Neuron (in vitro differentiated cells): ENCODE results near the gene UNC13A.
"Not testable (repeated sequence)": the region's sequence is repeated elsewhere in the genome, so short reads cannot be mapped to it uniquely, and the experiment has no call there.

Source experiments
- H2AFZ ChIP-seq: one replicate; pipeline ENCODE4 v1.6.1; 2013; ENCODE audit warnings: low read depth, mild to moderate bottlenecking, inconsistent platforms, low read length, moderate library complexity
- H3K27me3 ChIP-seq: one replicate; pipeline ENCODE4 v1.6.1; 2013; ENCODE audit warnings: low read length; ENCODE audit not compliant: insufficient read depth
- H3K36me3 ChIP-seq: one replicate; pipeline ENCODE4 v1.6.1; 2013; ENCODE audit warnings: low read length; ENCODE audit not compliant: insufficient read depth
- H3K4me1 ChIP-seq: one replicate; pipeline ENCODE4 v1.6.1; 2013; ENCODE audit warnings: low read length; ENCODE audit not compliant: insufficient read depth
- H3K4me3 ChIP-seq: 2 replicates; pipeline ENCODE4 v1.5.1; 2013; ENCODE audit warnings: mild to moderate bottlenecking, low read length, moderate library complexity
- H3K9me3 ChIP-seq: one replicate; pipeline ENCODE4 v1.6.1; 2013; ENCODE audit warnings: low read length

Gene UNC13A

GRCh38 chr19:17590866-17591265 is 97.3 kb downstream of the UNC13A start:
- Histone ChIP-seq H3K36me3 (no peaks in the 10 kb centered on the region), H3K9me3 (no peaks in the 10 kb centered on the region), H3K4me3 (no peak overlapping the region), H2AFZ (no peak overlapping the region), H3K4me1 (no peaks in the 10 kb centered on the region), H3K27me3 (no peaks in the 10 kb centered on the region)

GRCh38 chr19:17585395-17585794 is 102.8 kb downstream of the UNC13A start:
- H3K4me3 ChIP-seq, H2AFZ ChIP-seq, H3K4me1 ChIP-seq, H3K9me3 ChIP-seq, H3K27me3 ChIP-seq: not testable (repeated sequence)
- peaks cover 21% of the 10 kb centered on the region for H3K36me3 ChIP-seq

GRCh38 chr19:17584132-17584531 is 104.0 kb downstream of the UNC13A start:
- H2AFZ ChIP-seq: no peak overlapping the region
- H3K4me1 ChIP-seq: no peaks in the 10 kb centered on the region
- H3K27me3 ChIP-seq: no peaks in the 10 kb centered on the region
- H3K9me3 ChIP-seq: no peaks in the 10 kb centered on the region
- no peak overlapping the region for H3K4me3 ChIP-seq
- peaks cover 33% of the 10 kb centered on the region for H3K36me3 ChIP-seq

GRCh38 chr19:17582613-17583012 is 105.5 kb downstream of the UNC13A start:
- H3K36me3 ChIP-seq: peaks cover 43% of the 10 kb centered on the region
- no peaks in the 10 kb centered on the region for H3K4me1 ChIP-seq

GRCh38 chr19:17581211-17581874 is 106.8 kb downstream of the UNC13A start:
- H3K36me3 ChIP-seq: peaks cover 45% of the 10 kb centered on the region
- no peaks in the 10 kb centered on the region for H3K27me3 ChIP-seq
- H2AFZ ChIP-seq: no peak overlapping the region
- H3K4me1 ChIP-seq: no peaks in the 10 kb centered on the region
- H3K4me3 ChIP-seq: no peak overlapping the region
- H3K9me3 ChIP-seq: peaks cover 2% of the 10 kb centered on the region

More at GRCh38 chr19:17582613-17583012, 105.5 kb downstream of the UNC13A start:
- no peaks in the 10 kb centered on the region for H3K27me3 ChIP-seq
- H3K9me3 ChIP-seq: peaks cover 2% of the 10 kb centered on the region
- H3K4me3 ChIP-seq: no peak overlapping the region
- H2AFZ ChIP-seq: no peak overlapping the region

GRCh38 chr19:17580470-17581144 is 107.5 kb downstream of the UNC13A start:
- no peaks in the 10 kb centered on the region for H3K4me1 ChIP-seq
- no peaks in the 10 kb centered on the region for H3K27me3 ChIP-seq
- peaks cover 52% of the 10 kb centered on the region for H3K36me3 ChIP-seq

GRCh38 chr19:17579661-17580244 is 108.4 kb downstream of the UNC13A start:
- no peak overlapping the region for H3K4me3 ChIP-seq
- no peaks in the 10 kb centered on the region for H3K27me3 ChIP-seq
- H3K4me1 ChIP-seq: no peaks in the 10 kb centered on the region
- no peak overlapping the region for H2AFZ ChIP-seq
- peaks cover 2% of the 10 kb centered on the region for H3K9me3 ChIP-seq
- H3K36me3 ChIP-seq: peaks cover 54% of the 10 kb centered on the region

More at GRCh38 chr19:17580470-17581144, 107.5 kb downstream of the UNC13A start:
- Histone ChIP-seq H3K9me3 (peaks cover 2% of the 10 kb centered on the region), H2AFZ (no peak overlapping the region), H3K4me3 (no peak overlapping the region)

GRCh38 chr19:17577457-17578097 is 110.6 kb downstream of the UNC13A start:
- no peaks in the 10 kb centered on the region for H3K27me3 ChIP-seq
- H3K4me1 ChIP-seq: no peaks in the 10 kb centered on the region
- H3K9me3 ChIP-seq: peaks cover 2% of the 10 kb centered on the region
- H3K4me3 ChIP-seq: no peak overlapping the region
- no peak overlapping the region for H2AFZ ChIP-seq
- H3K36me3 ChIP-seq: peaks cover 55% of the 10 kb centered on the region

GRCh38 chr19:17576758-17577456 is 111.2 kb downstream of the UNC13A start:
- Histone ChIP-seq H3K27me3 (no peaks in the 10 kb centered on the region), H2AFZ (no peak overlapping the region), H3K36me3 (peaks cover 56% of the 10 kb centered on the region), H3K9me3 (peaks cover 2% of the 10 kb centered on the region), H3K4me3 (no peak overlapping the region), H3K4me1 (no peaks in the 10 kb centered on the region)

GRCh38 chr19:17575871-17576757 is 112.0 kb downstream of the UNC13A start:
- no peaks in the 10 kb centered on the region for H3K27me3 ChIP-seq
- H2AFZ ChIP-seq: no peak overlapping the region
- no peaks in the 10 kb centered on the region for H3K4me1 ChIP-seq
- no peak overlapping the region for H3K4me3 ChIP-seq
- H3K9me3 ChIP-seq: peaks cover 2% of the 10 kb centered on the region
- H3K36me3 ChIP-seq: peaks cover 48% of the 10 kb centered on the region

- Histone ChIP-seq H3K4me3 (no peak overlapping the region), H3K36me3 (peaks cover 42% of the 10 kb centered on the region), H3K9me3 (no peaks in the 10 kb centered on the region), H3K27me3 (no peaks in the 10 kb centered on the region), H2AFZ (no peak overlapping the region), H3K4me1 (no peaks in the 10 kb centered on the region)
Observed at GRCh38 chr19:17572638-17573037, 115.5 kb downstream of the UNC13A start.

GRCh38 chr19:17570791-17571190 is 117.4 kb downstream of the UNC13A start:
- H3K4me1 ChIP-seq: no peaks in the 10 kb centered on the region
- H2AFZ ChIP-seq: no peak overlapping the region
- peaks cover 44% of the 10 kb centered on the region for H3K36me3 ChIP-seq
- H3K4me3 ChIP-seq: no peak overlapping the region
- H3K9me3 ChIP-seq: no peaks in the 10 kb centered on the region
- no peaks in the 10 kb centered on the region for H3K27me3 ChIP-seq
